HG03097 (cell line): ENCODE measurements around the gene ATP10A.
"Not testable (repeated sequence)": the region's sequence is repeated elsewhere in the genome, so short reads cannot be mapped to it uniquely, and the experiment has no call there.

Experiments
- ATAC-seq: cut with Tn5 transposase; IDR thresholded peaks from one replicate; pipeline ENCODE4 v1.9.1; 2021; ENCODE audit not compliant: unreplicated experiment, low FRiP score

Gene ATP10A

DNA sequence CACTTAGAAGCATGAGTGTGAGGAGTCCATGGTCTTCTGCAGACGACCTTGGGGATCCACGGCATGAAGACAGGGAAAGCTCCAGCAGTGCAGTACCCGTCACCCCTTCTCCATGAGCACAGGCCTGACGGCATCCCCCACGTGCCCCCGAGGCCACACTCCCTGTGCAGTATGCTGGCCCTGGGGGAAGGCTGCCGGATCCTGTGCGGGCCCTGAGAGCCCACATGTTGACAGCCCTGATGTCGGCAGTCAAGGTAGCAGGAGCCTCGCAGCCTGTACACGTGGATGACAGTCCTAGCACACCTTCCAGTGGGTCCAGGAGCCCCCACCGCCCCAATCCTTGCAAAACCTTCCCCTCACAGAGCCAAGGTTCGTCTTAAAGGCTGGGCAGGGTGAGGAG is 195.3 kb downstream of the ATP10A start:
- no peak for ATAC-seq

DNA sequence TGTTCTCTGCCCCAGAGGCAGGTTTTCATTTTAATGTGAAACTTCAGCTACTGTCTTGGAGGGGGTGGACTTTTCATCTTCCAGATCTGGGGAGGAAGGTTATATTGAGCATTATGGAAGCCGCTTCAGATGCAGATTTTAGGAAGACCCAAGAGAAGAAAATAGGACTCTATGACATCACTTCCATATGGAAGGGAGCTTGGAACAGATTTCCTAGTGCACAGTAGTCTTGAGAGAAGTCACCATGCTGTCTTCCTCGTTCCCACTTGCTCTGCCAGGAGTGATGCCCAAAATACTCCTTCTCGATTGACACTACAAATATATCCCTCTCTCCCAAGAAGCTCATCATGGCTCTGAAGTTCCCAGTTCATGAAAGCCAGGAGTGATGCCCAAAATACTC is 197.2 kb downstream of the ATP10A start:
- no peak for ATAC-seq

DNA sequence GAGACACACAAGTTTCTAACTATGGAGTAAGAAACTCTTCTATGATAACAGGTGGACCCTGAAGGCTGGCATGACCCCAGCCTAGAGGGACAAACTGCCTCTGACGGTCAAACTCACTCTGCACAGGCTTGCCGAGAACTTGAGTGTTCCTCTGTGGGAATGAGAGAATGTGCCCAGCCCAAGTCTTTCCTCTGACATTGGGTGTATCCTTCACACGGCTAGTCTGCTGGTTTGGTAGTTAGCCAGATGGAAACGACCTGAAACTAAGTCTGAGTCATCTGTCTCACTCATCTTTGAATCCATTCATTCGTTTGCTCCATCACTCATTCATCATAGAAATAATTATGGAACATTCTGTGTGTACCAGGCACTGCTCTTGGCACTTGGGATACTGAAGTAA is 198.4 kb downstream of the ATP10A start:
- no peak for ATAC-seq

DNA sequence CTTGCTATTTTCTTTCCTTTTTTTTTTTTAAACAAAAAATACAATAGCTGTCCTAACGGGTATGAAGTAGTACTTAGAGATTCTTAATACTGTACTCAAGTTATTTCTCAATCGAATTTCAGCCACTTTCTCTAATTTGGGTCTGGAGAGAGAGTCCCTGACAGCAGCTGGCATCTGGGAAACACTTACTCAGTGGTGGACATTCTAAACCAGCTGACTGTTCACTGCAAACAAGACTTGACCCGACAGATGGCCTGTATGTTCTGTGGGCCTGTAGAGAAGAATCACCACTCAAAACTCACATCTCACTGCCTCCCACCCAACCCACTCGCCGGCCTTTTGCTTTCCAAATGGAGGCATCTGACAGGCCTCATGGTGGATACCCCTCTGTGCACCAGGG is 199.6 kb downstream of the ATP10A start:
- ATAC-seq: no peak

DNA sequence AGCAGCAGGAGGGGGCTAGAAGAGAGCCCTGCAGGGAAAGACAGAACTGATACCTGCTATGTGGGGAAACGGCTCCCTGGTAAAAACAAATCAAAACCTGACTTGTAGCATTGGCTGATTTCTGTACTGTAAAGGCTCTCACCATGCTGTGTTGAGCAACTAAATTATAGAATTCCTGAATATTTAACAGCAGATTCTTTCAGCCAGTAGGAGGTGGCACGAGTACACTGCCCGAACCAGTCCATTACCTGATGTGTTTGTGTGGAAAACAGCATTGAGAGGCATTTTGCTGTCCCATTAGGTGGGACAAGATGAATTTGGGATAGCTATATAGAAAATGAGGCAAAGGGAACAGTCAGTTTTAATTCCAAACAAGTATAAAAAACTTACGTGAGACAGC is 201.2 kb downstream of the ATP10A start:
- no peak for ATAC-seq

DNA sequence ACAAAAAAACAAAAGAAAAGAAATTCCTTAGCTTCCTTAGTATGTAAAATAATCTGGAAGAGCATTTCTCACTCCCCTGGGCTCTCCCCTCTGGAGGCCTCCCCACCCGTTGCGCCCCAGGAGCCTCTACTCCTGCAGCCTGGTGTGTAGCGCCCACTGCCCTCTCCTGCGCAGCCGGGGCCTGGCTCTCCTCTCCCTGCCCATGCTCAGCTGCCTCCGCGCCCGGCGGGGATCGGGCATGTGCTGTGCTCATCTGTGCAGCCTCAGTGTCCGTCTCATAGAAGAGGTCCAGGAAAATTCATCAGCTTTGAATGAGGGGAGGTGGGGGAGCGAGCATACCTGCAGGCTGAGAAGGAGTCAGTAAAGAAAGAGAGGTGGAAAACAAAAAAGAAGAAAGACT is 203.9 kb downstream of the ATP10A start:
- ATAC-seq: no peak

DNA sequence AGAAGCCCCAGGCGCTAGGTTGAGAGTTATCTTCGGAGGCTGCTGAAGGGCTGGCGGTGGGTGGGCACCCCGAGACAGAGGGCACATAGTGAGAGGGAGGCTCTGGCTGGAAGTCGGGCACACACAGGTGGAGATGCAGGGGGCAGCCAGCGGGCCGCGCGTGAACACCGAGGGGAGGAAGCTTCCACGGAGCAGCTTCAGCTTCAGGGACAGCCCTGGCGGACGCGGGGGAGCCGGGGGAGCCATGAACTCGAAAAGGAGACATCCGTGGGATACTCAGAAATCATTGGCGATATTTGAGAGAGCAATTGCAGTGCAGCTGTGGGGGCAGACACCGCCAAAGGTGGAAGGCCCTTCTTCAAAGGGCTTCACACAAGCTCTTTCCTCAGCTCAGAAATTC is 204.6 kb downstream of the ATP10A start:
- no peak for ATAC-seq

DNA sequence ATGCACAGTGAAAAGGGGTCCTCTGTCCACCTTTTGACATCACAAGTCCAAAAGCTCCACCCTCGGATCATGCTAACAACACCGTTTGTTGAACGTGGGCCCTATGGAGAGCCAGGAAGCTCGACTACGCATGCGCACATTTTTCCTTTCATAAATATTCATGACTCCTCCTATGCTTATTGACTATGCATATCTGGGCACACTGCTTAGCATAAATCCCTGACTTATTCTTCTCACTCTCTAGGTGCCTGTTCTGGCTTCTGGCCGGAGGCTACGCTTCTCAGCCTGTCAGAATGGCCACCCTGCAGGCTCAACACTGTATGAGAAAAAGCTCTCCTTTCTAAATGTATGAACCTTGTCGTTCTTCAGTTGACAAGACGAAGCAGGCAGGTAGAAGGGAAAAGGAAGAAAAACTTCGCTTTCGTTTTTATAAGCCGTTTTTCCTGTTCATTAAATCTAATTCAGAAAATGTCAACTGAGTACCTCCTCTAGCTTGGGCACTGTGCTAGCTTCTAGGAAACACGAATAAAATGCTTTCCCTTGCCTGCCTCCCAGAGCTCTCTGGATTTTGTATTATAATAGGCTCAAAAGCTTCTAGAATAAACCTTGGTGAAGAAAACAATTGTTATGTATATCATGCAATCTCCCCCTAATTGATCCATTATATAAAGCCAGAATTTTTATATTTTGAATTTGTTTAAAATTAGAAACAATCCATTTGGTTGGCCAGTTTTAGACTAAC is 207.7 kb downstream of the ATP10A start:
- ATAC-seq: no peak

DNA sequence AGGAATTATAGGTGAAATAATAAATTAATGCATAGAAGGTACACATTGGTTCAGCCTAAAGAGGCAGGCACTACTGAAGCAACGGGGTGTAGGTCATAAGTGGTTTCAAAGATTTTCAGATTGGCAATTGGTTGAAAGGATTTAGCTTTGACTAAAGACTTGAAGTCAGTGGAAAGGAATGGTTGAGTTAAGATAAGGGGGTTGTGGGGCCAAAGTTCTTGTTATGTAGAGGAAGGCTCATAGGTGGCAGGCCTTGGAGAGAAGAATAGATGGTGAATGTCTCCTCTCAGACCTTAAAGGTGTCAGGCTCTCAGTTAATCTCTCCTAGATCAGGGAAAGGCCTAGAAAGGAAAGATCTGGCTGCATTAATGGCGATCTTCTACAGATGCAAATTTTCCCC is 209.8 kb downstream of the ATP10A start:
- no peak for ATAC-seq

DNA sequence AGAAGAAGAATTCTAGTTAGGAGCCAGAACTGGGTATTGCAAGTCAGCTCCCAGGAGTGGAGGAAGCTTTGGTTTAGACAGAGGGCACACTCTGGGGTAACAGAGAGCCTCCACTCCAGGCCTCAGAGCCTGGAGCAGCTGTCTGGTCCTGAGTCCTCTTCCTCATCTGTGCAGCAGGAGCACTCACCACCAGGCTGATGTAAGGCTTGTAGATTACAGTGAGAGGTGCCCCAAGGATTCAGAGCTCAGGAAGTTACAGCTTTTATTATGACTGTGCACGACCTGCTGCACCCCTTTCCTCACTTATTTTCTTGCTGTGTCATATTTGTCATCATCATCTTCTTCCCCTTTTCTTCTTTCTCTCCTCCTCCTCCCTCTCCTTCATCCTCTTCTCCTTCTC is 210.4 kb downstream of the ATP10A start:
- ATAC-seq: no peak

DNA sequence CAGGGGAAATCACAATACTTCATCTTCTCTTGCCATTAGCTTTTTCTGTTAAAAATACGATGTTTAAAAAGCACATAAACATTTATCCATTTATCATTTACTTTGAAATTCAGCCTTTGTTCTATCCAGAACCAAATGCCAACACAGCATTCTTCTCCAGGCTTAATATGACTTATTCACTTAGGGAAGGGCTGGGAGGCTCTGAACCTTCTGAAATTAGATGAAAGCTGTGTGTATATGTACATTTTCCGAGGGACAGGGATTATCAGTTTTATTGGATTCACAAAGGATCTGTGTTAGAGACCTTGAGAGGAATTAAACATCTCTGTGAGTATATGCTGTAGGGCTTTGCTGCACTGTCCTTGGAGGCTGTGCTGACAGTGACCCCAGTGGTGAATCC is 213.7 kb downstream of the ATP10A start:
- no peak for ATAC-seq

DNA sequence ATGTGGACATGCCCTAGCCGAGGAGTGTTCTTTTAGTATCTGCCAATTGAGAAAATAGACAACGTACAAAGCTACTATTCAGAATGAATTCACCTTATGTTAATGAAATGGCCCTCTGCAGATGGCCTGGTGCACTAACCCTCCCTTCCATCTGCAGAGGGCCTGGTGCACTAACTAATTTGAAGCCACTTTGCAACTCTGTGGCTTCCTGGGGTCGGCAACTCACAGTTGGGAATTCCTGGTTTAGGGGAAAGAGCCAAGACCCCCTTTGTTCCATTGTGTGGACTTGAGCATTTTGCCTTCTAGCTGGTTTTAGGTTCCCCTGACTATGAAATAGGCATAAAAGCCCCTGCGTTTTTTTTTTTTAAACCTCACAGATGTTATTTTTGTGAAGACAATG is 220.0 kb downstream of the ATP10A start:
- no peak for ATAC-seq

DNA sequence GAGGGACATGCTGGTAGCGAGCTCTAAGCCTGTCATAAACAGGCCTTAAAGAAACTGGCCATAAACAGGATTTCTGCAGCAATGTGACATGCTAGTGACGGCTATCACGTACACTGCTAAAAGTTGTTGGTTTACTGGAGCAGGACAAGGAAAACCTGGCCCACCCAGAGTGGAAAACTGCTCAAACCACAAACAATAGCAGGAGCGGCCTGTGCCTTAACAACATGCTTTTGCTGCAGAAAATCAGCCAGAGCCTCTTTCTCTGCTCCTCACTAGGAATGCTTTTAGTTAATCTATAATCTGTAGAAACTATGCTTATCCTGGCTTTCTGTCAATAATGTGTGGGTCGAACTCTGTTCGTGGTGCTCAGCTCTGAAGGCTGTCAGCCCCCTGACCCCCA is 221.4 kb downstream of the ATP10A start:
- ATAC-seq: no peak

DNA sequence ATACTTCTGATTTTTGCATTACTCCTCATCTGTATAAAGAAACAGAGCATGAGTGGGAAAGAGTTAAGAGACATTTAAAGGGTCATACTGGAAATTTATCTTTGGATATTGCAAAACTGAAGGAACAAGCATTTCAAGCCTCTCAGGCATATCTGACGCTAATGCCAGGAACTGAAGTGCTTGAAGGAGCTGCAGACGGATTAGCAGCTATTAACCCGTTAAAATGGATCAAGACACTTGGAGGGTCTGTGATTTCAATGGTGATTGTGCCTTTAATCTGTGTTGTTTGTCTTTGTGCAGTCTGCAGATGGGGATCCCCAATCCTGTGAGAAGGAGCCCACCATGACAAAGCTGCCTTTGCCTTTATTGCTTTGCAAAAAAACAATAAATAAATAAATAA is 221.8 kb downstream of the ATP10A start:
- ATAC-seq: no peak

DNA sequence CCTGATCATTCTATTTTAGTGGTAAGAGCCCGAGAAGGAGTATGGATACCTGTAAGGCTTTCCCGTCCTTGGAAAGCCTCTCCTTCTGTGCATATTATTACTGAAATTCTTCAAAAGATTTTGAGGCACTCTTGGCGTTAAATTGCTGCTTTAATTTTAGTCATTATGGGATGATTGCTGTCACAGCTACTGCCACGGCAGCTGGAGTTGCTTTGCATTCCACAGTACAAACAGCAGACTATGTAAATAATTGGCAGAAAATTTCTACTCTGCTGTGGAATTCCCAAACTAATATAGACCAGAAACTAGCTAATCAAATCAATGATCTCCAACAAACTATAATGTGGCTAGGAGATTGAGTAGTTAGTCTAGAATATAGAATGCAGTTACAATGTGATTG is 222.2 kb downstream of the ATP10A start:
- not testable (repeated sequence) for ATAC-seq

DNA sequence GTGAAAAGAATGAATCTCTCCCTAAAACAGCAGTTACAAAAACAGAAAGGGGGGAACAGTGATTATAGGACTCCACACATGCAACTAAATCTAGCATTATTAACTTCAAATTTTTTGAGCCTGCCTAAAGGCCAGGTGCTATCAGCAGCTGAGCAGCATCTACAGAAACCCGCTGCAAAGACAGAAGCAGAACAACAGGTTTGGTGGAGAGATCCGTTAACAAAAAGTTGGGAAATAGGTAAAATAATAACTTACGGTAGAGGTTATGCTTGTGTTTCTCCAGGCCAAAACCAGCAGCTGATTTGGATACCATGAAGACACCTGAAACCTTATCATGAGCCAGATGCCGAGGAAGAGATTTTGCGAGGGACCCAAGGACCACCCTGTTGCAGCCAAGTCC is 222.7 kb downstream of the ATP10A start:
- ATAC-seq: no peak

DNA sequence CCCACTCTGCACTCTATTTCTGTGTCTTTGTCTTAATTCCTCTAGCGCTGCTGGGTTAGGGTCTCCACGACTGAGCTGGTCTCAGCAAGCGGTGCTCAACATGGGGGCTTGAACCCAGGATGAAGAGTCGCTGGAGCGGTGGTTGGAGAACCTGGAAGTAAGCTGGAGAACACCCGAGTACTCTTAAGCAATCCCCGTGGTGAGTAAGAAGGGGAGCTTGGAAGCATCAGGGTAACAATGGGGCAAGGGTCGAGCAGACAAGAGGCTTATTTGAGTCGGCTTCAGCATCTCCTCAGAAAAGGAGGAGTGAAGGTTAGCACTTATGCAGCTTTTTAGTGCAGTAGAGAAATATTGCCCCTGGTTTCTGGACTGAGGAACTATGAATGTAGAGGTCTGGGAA is 226.6 kb downstream of the ATP10A start:
- not testable (repeated sequence) for ATAC-seq

DNA sequence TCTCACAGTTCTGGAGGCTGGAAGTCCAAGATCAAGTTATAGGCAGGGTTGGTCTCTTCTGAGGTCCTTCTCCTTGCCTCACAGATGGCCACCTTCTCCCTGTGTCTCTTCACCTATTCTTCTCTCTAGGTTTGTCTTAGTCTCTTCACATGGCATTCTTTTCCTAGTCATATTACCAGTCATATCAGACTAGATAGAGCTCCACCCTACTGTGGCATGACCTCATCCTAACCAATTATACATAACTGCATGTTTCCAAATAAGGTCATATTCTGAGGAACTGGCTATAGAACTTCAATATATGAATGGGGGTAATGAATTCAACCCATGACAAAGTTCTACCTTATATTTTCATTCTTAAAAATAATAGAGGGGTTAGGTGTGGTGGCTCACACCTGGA is 227.9 kb downstream of the ATP10A start:
- ATAC-seq: no peak

DNA sequence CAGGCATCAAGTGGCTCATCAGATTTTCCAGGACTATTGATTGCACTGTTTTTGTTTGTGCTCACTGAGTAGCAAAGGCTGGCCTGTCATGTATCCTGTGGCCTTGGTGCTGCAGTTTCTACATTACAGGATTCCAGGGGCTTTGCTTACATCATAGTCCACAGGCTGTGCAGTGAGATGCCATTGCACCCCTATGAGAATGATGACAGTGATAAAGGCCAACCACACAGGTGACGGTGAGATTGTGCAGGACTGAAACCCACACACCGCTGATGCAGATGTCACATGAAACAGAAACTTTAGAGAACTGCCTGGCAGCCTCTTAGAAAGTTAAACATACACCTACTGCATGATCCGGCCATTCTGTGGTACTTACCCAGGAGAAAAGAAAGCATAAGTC is 229.3 kb downstream of the ATP10A start:
- no peak for ATAC-seq

DNA sequence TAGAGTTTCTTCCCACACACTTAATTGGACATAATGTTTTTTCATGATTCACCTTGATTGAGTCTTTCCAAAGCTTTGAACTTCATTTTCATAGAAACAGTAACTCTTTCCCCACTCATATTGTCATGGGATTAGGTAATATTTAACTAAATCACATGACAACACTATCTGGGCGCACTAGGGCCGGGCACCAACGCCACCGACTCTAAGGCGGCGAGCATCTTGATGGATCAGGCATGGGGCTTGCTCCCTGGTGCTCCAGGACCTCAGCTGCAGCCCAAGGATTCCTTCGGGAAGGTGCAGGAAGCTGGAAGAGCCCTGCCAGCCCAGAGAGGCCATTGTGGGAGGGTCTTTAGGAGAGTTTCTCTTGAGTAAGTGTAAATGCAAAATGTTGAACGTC is 231.2 kb downstream of the ATP10A start:
- ATAC-seq: no peak
